Mammary epithelial cell (primary cell): ENCODE data around the gene MIOS.

Source experiments
- CTCF ChIP-seq, 2 donors: IDR thresholded peaks in 1 of 2; conservative IDR thresholded peaks in 1 of 2; 2 replicates each; pipeline ENCODE4 v1.5.1; 2011 to 2012; ENCODE audit warnings: inconsistent platforms in 2 of 2, low read length in 2 of 2, mild to moderate bottlenecking in 2 of 2, control low read depth in 1 of 2, low read depth in 1 of 2; ENCODE audit not compliant: insufficient read depth in 1 of 2; ENCODE audit errors: extremely low read depth in 1 of 2
- EZH2 ChIP-seq: IDR thresholded peaks from 2 replicates; pipeline ENCODE4 v1.6.1; 2012; ENCODE audit warnings: low read length, inconsistent platforms, borderline replicate concordance

- TF ChIP-seq CTCF (conservative IDR thresholded peaks at IDR 0.05 in 1 of 2, IDR thresholded peaks at IDR 0.05 in 1 of 2; ENCODE audit: extremely low read depth in 1 of 2, insufficient read depth in 1 of 2, low read depth in 1 of 2, low read length in 2 of 2) (no peak), EZH2 (no peak)
Observed at GRCh38 chr7:7557252-7557651, 9.4 kb upstream of the MIOS start.
